ENCODE results near the gene FAM240B.

GRCh38 chr9:38662763-38663593, 57.0 kb downstream of the FAM240B start:
- TF ChIP-seq CTCF (IDR thresholded peaks at IDR 0.05) = peak in 1 of 3 experiments; percentile 18
- TF ChIP-seq POLR2A (IDR thresholded peaks at IDR 0.05; ENCODE audit: low read depth) = no peak
- no peak for TF ChIP-seq EP300 (IDR thresholded peaks at IDR 0.05)
